Breast epithelium (tissue), 3 donors: ENCODE results near the gene EMC6.

ENCODE experiments used
- CTCF ChIP-seq, 3 donors: fragments of 450-650 bp; IDR thresholded peaks; one replicate each; pipeline ENCODE4 v1.5.1; 2016 to 2017; ENCODE audit warnings: antibody characterized with exemption in 3 of 3, mild to moderate bottlenecking in 3 of 3, moderate library complexity in 3 of 3
- POLR2A ChIP-seq: fragments of 450-650 bp; IDR thresholded peaks from one replicate; pipeline ENCODE4 v1.6.1; 2016; ENCODE audit warnings: antibody characterized with exemption, mild to moderate bottlenecking, moderate library complexity
- POLR2AphosphoS5 ChIP-seq, 3 donors: sonication (generic); formaldehyde crosslinking; IDR thresholded peaks; one replicate each; pipeline ENCODE4 v1.6.1; 2017; ENCODE audit warnings: antibody characterized with exemption in 3 of 3

DNA sequence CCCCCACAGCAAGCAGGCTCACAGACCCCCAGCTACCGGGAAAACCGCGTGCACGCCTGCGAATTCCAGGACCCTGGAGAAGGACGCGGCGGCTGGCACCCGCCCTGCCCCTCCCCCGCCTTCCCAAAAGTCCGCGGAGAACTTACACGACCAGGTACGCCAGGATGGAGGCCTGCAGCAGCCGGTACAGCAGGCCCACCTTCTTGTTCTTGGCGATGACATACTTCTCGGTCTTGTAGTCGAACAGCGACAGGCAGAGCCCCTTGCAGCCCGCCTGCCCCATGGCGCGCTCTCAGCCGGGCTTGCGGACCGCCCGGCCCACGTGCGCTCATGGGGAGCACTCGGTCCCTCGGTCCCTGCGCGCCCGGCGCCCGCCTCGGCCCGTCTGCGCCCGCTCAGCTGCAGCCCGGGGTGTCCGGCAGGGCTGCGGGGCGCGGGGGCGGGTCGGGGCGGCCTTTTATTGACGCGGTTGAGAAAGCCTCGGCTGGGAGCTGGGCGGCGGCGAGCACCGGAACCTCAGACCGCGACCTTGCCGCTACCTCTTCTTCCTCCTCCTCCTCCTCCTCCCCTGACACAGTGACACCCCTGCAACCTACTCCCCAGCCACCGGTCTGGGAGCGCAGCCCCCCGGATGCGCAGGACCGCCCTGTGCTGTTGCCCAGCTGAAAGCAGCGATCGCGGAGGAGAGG, 27.3 kb downstream of the EMC6 start, which contains the start of gene P2RX5:
- no peak for TF ChIP-seq CTCF (IDR thresholded peaks at IDR 0.05)
- TF ChIP-seq POLR2A, result no peak
- no peak for TF ChIP-seq POLR2AphosphoS5 (IDR thresholded peaks at IDR 0.05)
